Cardiac fibroblast (primary cell): ENCODE data around the gene BMP8B.
"Not testable (repeated sequence)": the region's sequence is repeated elsewhere in the genome, so short reads cannot be mapped to it uniquely, and the experiment has no call there.

Source experiments
- DNase-seq, 2 donors: peaks; one replicate each; pipeline versions ENCODE4 v3.0.0 to v3.0.0-alpha.2; 2010; ENCODE audit warnings: low read depth in 2 of 2
- H3K4me3 ChIP-seq, 2 donors: replicated peaks in 1 of 2; 1 replicate in 1 of 2; 2 replicates in 1 of 2; pipeline ENCODE4 v1.5.1; 2011; ENCODE audit warnings: low read depth in 2 of 2, low read length in 2 of 2, mild to moderate bottlenecking in 2 of 2, moderate library complexity in 1 of 2
- TF ChIP-seq, protein P1 (sequence below): IDR thresholded peaks from one replicate; pipeline ENCODE4 v1.5.1; 2011; ENCODE audit warnings: low read depth, mild to moderate bottlenecking, low read length, inconsistent platforms

The BMP8B gene

DNA sequence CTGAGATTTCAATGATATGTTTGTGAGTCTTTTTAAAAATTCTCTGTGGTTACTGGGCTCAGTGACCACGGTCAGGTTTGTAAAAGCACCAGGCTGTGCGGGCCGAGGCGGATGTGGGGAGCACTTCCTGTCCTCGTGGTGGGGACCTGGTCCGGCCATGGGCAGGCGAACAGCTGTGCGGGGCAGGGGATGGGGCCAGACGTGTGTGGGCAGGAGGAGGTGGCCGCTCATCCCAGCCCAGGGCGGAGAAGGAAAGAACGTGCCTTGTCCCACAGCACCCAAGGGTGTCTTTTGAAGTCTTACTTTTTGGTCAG, 12.3 kb downstream of the BMP8B start:
- H3K4me3 ChIP-seq, result no peak overlapping the region
- no peak for DNase-seq
- TF ChIP-seq, protein P1, sequence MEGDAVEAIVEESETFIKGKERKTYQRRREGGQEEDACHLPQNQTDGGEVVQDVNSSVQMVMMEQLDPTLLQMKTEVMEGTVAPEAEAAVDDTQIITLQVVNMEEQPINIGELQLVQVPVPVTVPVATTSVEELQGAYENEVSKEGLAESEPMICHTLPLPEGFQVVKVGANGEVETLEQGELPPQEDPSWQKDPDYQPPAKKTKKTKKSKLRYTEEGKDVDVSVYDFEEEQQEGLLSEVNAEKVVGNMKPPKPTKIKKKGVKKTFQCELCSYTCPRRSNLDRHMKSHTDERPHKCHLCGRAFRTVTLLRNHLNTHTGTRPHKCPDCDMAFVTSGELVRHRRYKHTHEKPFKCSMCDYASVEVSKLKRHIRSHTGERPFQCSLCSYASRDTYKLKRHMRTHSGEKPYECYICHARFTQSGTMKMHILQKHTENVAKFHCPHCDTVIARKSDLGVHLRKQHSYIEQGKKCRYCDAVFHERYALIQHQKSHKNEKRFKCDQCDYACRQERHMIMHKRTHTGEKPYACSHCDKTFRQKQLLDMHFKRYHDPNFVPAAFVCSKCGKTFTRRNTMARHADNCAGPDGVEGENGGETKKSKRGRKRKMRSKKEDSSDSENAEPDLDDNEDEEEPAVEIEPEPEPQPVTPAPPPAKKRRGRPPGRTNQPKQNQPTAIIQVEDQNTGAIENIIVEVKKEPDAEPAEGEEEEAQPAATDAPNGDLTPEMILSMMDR, result no peak

DNA sequence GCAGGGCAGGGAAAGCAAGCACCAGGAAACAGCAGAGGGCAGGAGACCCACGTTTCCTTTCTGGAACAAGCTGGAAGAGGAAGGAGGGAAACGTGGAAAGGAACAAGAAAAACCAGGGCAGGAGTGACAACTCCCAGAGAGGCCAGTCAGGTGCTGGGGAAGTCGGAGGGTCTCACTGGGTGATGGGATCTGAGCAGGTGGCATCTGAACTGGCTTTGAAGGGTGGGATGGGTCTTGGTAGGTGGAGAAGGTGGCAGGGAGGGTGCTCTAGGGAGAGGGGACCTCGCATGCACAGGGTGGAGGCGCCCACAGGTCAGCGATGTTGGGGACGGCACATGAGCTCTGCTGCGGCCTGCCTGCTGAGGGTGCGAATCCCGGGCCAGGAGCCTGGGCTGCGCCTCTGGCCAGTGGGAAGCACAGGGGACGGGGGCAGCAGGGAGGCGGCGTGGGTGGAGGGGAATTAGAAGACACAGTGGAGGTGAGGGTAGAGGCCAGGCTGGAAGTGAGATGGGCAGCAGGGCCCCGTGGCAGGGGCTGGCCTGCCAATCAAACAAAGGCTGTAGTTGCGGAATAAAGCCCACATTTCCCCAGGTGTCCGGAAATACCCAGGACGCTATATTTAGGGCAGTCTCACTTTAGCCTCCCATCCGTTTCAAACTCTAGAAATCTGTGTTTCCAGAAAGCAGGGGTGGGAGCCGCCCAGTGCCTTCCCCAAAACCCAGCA, 12.8 kb downstream of the BMP8B start:
- H3K4me3 ChIP-seq, DNase-seq: not testable (repeated sequence)

DNA sequence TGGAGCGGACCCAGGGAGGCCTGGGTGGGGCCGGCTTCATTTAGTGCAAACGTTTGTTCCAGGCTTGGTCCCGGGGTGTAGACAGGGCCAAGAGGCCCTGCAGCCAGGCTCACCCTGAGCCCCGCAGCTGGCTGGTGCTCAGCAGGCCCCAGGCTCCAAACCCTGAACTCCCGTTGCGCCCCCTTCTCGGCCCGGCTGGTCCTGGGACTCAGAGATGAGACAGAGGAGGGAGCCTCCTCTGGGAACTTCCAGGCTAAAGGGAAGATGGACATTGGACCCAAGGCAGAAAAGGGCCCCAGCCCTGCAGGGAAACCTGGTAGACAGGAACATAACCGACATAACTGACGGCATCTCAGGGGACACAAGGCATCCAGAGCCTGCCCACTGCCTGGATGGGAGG, 13.5 kb downstream of the BMP8B start:
- H3K4me3 ChIP-seq, DNase-seq: not testable (repeated sequence)

DNA sequence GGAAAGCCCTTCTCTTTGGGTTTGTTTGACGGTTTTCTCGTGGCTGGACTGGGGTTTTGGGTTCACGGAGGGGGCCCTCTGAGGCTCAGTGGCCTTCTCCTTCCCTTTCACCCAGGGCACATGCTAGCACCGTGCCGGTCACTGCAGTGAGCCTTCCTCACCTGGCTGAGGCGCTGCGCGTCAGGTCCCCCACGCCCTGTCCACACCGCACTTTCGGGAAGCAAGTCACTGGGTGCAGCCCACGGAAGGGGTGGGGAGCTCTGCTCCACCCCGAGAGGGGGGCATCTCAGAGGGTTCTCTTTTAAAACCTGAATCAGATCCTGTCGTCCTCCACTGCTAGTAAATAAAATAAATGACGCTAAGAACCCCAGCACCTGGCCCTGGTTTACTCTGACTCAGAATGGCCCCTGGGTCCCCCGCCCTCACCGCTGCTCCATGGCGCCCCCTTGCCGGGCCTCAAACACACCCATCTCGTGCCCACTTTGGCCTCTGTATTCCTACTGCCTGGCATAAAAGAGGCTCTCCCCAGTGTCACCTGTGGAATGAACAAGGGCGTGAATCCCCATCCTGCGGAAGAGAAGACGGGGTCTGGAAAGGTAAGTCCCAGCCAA, 15.2 kb downstream of the BMP8B start:
- not testable (repeated sequence) for DNase-seq, H3K4me3 ChIP-seq

DNA sequence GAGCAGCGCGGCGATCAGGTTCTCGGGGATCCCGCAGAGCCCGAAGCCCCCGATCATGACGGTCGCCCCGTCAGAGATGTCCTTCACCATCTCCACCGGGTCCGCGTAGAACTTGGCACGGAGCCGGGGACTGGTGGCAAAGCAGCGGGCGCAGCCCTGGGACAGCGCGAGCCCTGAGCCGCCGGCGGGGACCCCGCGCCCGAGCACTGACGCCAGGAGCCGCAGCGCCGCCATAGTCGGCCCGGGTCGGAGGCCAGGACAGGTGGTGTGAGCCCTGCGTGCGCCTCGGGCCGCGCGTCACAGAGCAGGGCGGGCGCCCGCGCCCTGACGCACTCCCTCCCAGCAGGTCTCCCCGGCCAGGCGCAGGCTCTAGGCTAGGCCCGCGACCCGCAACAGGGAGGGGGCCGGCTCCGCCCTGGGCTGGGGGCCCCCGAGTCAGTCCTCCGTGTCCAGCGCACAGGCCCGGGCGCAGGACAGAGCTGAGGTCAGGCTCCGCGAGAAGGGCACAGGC, 17.6 kb downstream of the BMP8B start, which contains the start of gene OXCT2:
OXCT2 (minus strand) TSS at position 327 of the 511 bp plus-strand sequence; CDS start at position 234, 93 bp downstream.
- peak within 1 kb of the TSS; percentile 15 to 38 for H3K4me3 ChIP-seq
- DNase-seq, result not testable (repeated sequence)

DNA sequence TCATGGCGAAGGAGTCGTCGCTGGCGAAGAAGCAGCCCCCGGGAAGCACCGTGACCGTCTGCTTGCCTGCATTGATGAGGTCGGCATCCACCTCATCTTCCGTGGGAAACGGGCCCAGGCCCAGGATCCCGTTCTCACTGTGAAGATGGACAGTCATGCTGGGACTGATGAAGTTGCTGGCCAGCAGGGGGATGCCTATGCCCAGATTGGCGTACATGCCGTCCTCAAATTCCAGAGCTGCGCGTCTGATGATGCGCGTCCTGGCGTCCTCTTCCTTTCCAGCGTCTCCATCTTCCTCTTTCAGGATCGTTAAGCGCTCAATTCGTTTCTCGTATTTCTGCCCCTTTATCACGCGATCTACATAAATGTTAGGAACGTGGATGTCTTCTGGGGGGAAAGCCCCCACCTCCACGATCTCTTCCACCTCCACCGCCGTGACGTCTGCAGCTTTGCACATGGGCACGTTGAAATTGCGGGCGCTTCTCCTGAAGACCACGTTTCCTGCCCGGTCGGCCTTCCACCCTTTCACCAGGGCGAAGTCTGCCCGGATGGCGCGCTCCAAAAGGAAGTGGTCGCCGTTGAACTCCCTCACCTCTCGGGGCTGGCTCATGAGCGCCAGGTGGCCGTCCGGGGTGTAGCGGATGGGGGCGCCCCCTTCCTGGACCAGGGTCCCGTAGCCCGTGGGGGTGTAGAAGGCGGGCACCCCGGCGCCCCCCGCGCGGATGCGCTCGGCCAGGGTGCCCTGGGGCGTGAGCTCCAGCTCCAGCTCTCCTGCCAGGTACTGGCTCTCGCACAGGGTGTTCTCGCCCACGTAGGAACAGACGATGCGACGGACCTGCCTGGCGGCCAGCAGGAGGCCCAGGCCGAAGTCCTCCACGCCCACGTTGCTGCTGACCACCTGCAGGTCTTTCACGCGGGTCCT, 18.3 kb downstream of the BMP8B start:
- peak; percentile 19 to 31 for DNase-seq
- H3K4me3 ChIP-seq, result peak overlapping the region; percentile 15 to 38

DNA sequence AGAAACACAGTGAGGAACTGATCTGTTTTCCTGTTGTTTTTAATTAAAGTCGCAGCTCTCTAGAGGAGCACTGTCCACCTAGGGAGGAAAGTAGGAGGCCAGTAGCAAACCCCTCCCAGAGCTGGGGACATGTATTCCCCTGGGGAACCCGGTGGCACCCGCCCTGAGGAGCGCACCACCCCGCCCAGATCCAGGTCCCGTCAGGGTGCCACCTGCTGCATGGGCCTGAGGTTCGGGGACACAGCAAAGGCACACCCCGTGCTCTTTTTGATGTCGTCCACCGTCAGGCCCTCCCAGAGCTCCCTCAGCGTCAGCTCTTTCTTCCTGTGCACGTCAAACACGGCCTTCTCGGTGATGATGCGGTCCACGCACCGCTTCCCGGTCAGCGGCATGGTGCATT, 19.2 kb downstream of the BMP8B start:
- not testable (repeated sequence) for DNase-seq

DNA sequence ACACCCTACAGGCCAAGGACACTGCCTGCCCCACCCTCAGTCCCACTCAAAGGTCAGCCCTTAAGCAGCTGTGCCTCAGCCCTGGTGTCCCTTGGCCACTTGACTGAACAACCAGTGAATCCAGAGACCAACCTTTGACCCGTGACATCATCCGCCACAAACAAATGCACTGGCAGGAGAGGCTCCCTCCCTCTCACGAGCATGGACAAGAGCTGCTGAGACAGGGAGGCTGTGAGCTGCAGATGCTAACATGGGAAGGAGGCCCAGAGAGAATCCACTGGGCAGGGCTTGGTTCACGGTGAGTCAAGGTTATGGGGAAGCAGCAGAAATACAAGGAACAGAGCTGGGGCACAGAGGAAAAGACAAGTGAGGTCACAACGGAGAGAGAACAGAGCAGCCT, 22.2 kb downstream of the BMP8B start:
- not testable (repeated sequence) for H3K4me3 ChIP-seq, DNase-seq

More for the DNA sequence above, 19.2 kb downstream of the BMP8B start:
- H3K4me3 ChIP-seq, result not testable (repeated sequence)

DNA sequence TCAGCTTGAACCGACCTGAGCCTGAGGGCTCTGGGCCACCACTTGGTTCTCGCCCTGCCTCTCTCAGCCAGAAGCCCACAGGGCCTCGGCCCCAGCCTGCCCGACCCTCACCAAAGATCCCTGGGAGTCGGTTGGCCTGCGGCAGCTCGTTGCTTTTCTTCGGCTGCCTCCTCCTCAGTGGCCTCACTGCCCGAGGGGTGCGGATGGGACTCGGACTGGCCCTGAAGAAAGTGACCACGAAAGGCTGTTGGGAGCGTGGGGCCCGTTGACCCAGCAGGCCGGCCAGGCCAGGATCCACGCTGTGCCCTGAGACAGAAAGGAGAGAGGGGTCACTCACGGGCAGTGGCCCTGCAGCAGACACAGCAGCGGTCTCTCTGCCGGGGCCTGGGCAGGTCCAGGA, 24.2 kb downstream of the BMP8B start:
- not testable (repeated sequence) for DNase-seq, H3K4me3 ChIP-seq

DNA sequence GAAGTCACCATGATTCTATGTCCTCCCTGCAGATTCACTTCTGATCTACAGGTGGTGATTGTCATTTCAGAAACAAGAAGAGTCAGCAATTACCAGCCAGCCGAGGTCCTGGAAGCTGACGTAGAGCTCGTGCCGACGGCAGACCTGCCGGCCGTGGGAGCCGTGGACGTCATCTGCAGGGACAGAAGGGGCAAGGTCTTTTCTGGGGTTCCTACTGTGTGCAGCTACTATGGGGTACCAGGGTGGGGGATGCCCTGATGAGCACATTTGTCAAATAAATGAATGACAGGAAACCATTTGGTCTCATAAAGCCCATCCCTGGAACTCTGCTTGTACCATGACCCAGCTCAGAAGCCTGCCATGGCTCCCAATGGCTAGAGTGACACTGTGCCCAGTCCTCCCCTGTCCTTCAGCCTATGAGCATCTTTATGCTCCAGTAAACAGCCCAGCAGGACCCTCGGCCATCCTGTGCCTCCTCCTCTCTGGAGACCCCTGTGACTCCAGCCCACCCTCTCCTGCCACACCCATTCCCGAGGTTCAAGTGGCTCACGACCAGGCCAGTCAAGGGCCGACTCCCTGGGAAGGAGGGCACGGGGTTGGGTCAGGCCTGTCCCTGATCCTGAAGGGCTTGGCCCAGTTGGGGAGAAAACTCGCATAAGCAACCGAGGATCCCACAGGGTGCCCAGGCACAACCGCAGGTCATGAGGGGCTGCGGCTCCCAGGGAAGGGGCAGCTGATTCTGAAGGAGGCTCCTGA, 24.9 kb downstream of the BMP8B start:
- not testable (repeated sequence) for H3K4me3 ChIP-seq, DNase-seq
